Mucosa of descending colon (tissue), 3 donors: ENCODE results near the gene MYO9B. TPM values are rescaled to one million over a fixed set of nuclear protein-coding genes. Genes with fewer than 3 reads are reported as not detected.

Source experiments
- ATAC-seq: fragments of 200-7000 bp; cut with Tn5 transposase; one replicate; pipeline ENCODE4 v1.9.1; 2020; ENCODE audit warnings: mild to moderate bottlenecking, moderate library complexity
- DNase-seq, 3 donors: peaks; one replicate each; pipeline ENCODE4 v3.0.0-alpha.2; 2020
- H3K36me3 ChIP-seq: fragments of 200-600 bp; one replicate; pipeline ENCODE4 v1.8.0; 2021; ENCODE audit warnings: low read depth, mild to moderate bottlenecking
- H3K4me1 ChIP-seq: fragments of 200-600 bp; one replicate; pipeline ENCODE4 v1.8.0; 2021; ENCODE audit warnings: low read depth, mild to moderate bottlenecking
- H3K4me3 ChIP-seq: fragments of 200-600 bp; one replicate; pipeline ENCODE4 v1.8.0; 2021; ENCODE audit warnings: mild to moderate bottlenecking
- H3K9me3 ChIP-seq: fragments of 200-600 bp; one replicate; pipeline ENCODE4 v1.8.0; 2021; ENCODE audit warnings: mild to moderate bottlenecking
- CTCF ChIP-seq: fragments of 200-600 bp; IDR thresholded peaks from one replicate; pipeline ENCODE4 v1.8.0; 2022; ENCODE audit warnings: antibody characterized with exemption, mild to moderate bottlenecking
- intact Hi-C, 2 donors: fragments of 100-400 bp; cut with DNase I in 1 of 2; cut with micrococcal nuclease in 1 of 2; formaldehyde crosslinking; loops; one replicate each; pipeline versions ENCODE4 v1.11.0 to v1.11.1; 2022; cut with DNase I, micrococcal nuclease
- total RNA-seq, 3 donors: library from RNA; stranded (reverse); fragmentation: NEBNext Ultra II Directional in 2 of 3; extraction: Animal tissue kit (Norgen Biotek cat#: 25700) in 2 of 3; gene quantifications; one replicate each; pipeline versions ENCODE4 v1.2.1 to v1.2.4, GENCODE V29; 2021 to 2023
- donor health status: DM: no; HTN: no; CAD: no; lungs with moderate emphysema.
- donor health status: DM: no; HTN: no; CAD: no.
- donor health status: DM: no; HTN: yes; CAD: no.

Gene MYO9B
- total RNA-seq, 3 donors from 2014 or later, result 73.7 to 91.8 (median 90.8) TPM

GRCh38 chr19:17073869-17074633 lies 1.5 kb upstream of the MYO9B start:
- TF ChIP-seq CTCF, result no peak
- intact Hi-C loops, result no loop called here
- H3K9me3 ChIP-seq, result no peaks in the 10 kb centered on the region
- peaks cover 13% of the 10 kb centered on the region for H3K4me1 ChIP-seq
- DNase-seq (peak in 1 of 3 donors; percentile 40), ATAC-seq (peak; percentile 3)
- no peak overlapping the region for H3K4me3 ChIP-seq
- no peaks in the 10 kb centered on the region for H3K36me3 ChIP-seq

GRCh38 chr19:17074634-17075034 lies 943 bp upstream of the MYO9B start:
- Histone ChIP-seq H3K36me3 (no peaks in the 10 kb centered on the region), H3K9me3 (no peaks in the 10 kb centered on the region), H3K4me1 (peaks cover 13% of the 10 kb centered on the region), H3K4me3 (peak overlapping the region; percentile 48)
- intact Hi-C loops, result no loop called here
- no peak for DNase-seq
- no peak for TF ChIP-seq CTCF
- ATAC-seq, result peak; percentile 1

GRCh38 chr19:17075864-17076542 lies 426 bp downstream of the MYO9B start:
- Histone ChIP-seq H3K36me3 (no peaks in the 10 kb centered on the region), H3K9me3 (no peaks in the 10 kb centered on the region), H3K4me3 (peak overlapping the region; percentile 48), H3K4me1 (peaks cover 19% of the 10 kb centered on the region)
- peak; percentile 65 to 80 (median 74) for DNase-seq
- TF ChIP-seq CTCF, result no peak
- intact Hi-C loops, result no loop called here
- ATAC-seq, result peak; percentile 2

GRCh38 chr19:17076543-17076991 lies 990 bp downstream of the MYO9B start:
- ATAC-seq (no peak), DNase-seq (no peak)
- intact Hi-C loops, result no loop called here
- Histone ChIP-seq H3K36me3 (no peaks in the 10 kb centered on the region), H3K4me1 (peaks cover 22% of the 10 kb centered on the region), H3K9me3 (no peaks in the 10 kb centered on the region), H3K4me3 (peak overlapping the region; percentile 48)
- TF ChIP-seq CTCF, result no peak

GRCh38 chr19:17077447-17078028 lies 2.0 kb downstream of the MYO9B start:
- H3K4me3 ChIP-seq, result no peak overlapping the region
- no peak for ATAC-seq
- intact Hi-C loops, result no loop called here

More at GRCh38 chr19:17077447-17078028, 2.0 kb downstream of the MYO9B start:
- TF ChIP-seq CTCF, result no peak
- Histone ChIP-seq H3K36me3 (no peaks in the 10 kb centered on the region), H3K9me3 (no peaks in the 10 kb centered on the region), H3K4me1 (peaks cover 22% of the 10 kb centered on the region)
- DNase-seq, result no peak
